Activated B cell treated with CpG ODN at 0.5 μM for 24 hours (primary cell): ENCODE data around the gene TPM4. TPM values are rescaled to one million over a fixed set of nuclear protein-coding genes. Genes with fewer than 3 reads are reported as not detected.

Source experiments
- ATAC-seq: fragments of 200-7000 bp; cut with Tn5 transposase; one replicate; pipeline ENCODE4 v1.10.0; 2021; ENCODE audit warnings: low read depth, mild to moderate bottlenecking, moderate library complexity
- CTCF ChIA-PET: fragments of 350-600 bp; sonication (Branson Sonifier 250); formaldehyde crosslinking; loops from one replicate; lab custom pipeline; 2021; ENCODE audit warnings: antibody characterized with exemption; lab: Charles Lee
- POLR2A ChIA-PET: fragments of 350-600 bp; sonication (Branson Sonifier 250); formaldehyde crosslinking; loops from one replicate; lab custom pipeline; 2021; ENCODE audit warnings: antibody characterized with exemption; lab: Charles Lee
- DNase-seq: peaks from one replicate; pipeline ENCODE4 v3.0.0; 2022
- H3K27ac Mint-ChIP-seq: one replicate; pipeline ENCODE4 v1.8.0; 2020; ENCODE audit warnings: mixed read lengths
- H3K27me3 Mint-ChIP-seq: one replicate; pipeline ENCODE4 v1.8.0; 2021; ENCODE audit warnings: mixed read lengths
- H3K36me3 Mint-ChIP-seq: one replicate; pipeline ENCODE4 v1.8.0; 2021; ENCODE audit warnings: low read depth, mixed read lengths
- H3K4me1 Mint-ChIP-seq: one replicate; pipeline ENCODE4 v1.8.0; 2021; ENCODE audit warnings: mixed read lengths
- H3K4me3 Mint-ChIP-seq: one replicate; pipeline ENCODE4 v1.8.0; 2020; ENCODE audit warnings: mild to moderate bottlenecking, mixed read lengths
- H3K9me3 Mint-ChIP-seq: one replicate; pipeline ENCODE4 v1.8.0; 2020; ENCODE audit warnings: mixed read lengths
- CTCF ChIP-seq: fragments of 200-600 bp; IDR thresholded peaks from one replicate; pipeline ENCODE4 v1.8.0; 2022; ENCODE audit warnings: antibody characterized with exemption, mild to moderate bottlenecking
- intact Hi-C: fragments of 100-400 bp; cut with micrococcal nuclease; formaldehyde crosslinking; loops from one replicate; pipeline ENCODE4 v1.15.1; 2024
- total RNA-seq: library from RNA; stranded (reverse); gene quantifications from 2 replicates; pipeline ENCODE4 v1.2.3, GENCODE V29; 2022

TPM4 gene
- total RNA-seq, 1 donor from 2014 or later: 257 TPM

DNA sequence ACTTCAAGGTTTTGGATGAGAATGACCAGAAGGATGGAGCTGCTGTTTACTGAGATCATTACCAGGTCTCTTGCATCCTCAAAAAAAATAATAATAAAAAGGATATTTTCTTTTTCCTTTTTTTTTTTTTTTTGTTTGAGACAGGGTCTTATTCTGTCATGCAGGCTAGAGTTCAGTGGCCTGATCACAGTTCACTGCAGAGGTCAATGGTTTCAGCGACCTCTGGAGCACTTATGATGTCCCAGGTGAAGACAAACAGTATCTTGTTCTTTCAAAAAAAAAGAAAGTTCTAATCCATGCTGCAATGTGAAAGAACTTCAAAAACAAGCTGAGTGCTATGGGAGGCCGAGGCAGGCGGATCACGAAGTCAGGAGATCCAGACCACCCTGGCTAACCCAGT is 30.4 kb upstream of the TPM4 start:
- no peaks in the 10 kb centered on the region for H3K27me3 Mint-ChIP-seq
- POLR2A ChIA-PET: interaction anchor here (0.7 kb wide), 2 partner anchors 65 to 173 kb away, joined by 3 to 6 read pairs; no protein-coding TSS in a partner anchor
- CTCF ChIA-PET: no interaction called here

DNA sequence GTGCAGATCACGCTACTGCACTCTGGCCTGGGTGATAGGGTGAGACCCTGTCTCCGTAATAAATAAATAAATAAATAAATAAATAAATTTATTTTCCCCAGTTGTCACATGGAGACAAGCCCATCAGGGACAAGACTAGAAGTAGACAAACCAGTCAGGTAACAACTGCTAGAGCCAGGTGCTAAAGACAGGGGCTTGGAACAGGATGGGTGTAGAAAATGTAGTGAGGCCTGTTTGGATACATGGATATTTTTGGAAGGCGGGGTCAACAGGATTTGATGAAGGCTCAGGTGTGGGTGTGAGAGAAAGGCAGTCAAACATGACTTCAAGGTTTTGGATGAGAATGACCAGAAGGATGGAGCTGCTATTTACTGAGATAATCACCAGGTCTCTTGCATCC is 27.7 kb upstream of the TPM4 start:
- ChIA-PET POLR2A (interaction anchor here (0.6 kb wide), 1 partner anchor 40 kb away, joined by 4 read pairs; no protein-coding TSS in a partner anchor), CTCF (no interaction called here)
- no peak for TF ChIP-seq CTCF
- intact Hi-C loops: no loop called here
- ATAC-seq: no peak
- Mint-ChIP-seq H3K4me3 (no peak overlapping the region), H3K27ac (no peak overlapping the region), H3K27me3 (no peaks in the 10 kb centered on the region), H3K9me3 (no peaks in the 10 kb centered on the region), H3K36me3 (no peaks in the 10 kb centered on the region), H3K4me1 (peaks cover 3% of the 10 kb centered on the region)
- no peak for DNase-seq

More for the DNA sequence above, 30.4 kb upstream of the TPM4 start:
- no peak for ATAC-seq
- intact Hi-C loops: no loop called here
- H3K27ac Mint-ChIP-seq: no peak overlapping the region
- TF ChIP-seq CTCF: no peak
- H3K4me3 Mint-ChIP-seq: no peak overlapping the region
- no peak for DNase-seq
- H3K36me3 Mint-ChIP-seq: no peaks in the 10 kb centered on the region
- H3K4me1 Mint-ChIP-seq: peaks cover 6% of the 10 kb centered on the region
- H3K9me3 Mint-ChIP-seq: no peaks in the 10 kb centered on the region

DNA sequence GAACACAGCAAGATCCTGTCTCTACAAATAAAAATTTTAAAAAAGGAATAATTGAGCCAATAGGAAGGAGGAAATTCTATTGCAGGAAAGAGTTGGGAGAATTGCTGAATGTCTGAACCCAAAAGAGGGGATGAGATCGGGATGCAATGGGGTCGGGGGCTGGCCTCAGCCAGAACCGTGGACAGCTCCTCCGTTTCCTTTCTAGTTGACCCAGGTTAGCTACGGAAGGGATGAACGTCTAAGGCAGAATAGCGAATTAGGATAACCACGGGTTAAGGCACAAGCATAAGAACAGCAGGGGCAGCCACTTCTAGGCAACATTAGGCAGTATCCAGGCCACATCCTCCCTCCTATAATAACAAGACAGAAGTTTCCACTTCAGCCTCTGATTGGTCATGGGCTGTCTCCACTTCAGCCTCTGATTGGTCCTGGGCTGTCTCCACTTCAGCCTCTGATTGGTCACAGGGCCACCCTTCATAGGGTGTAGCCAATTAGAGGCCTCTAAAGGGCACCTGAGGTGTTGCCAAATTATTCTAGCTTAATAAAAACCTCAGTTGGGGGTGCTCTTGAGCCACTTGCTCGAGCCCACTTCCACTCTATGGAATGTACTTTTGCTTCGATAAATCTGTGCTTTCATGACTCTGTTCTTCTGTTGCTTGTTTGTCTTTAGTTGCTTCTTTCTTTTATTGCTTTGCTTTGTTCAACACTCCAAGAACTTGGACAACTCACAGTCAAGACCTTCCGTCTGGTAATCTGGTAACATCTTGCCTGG is 24.9 kb upstream of the TPM4 start:
- H3K36me3 Mint-ChIP-seq: no peaks in the 10 kb centered on the region
- peaks cover 3% of the 10 kb centered on the region for H3K4me1 Mint-ChIP-seq
- peaks cover 5% of the 10 kb centered on the region for H3K9me3 Mint-ChIP-seq
- POLR2A ChIA-PET: interaction anchor here (0.6 to 0.9 kb wide), 2 partner anchors 11 to 93 kb away, joined by 3 to 5 read pairs; no protein-coding TSS in a partner anchor
- no peak for DNase-seq
- no peak for TF ChIP-seq CTCF
- intact Hi-C loops: loop anchor here (10.0 kb wide), 1 partner anchor 427 kb away; no protein-coding TSS in a partner anchor
- CTCF ChIA-PET: interaction anchor here (1.6 to 2.5 kb wide), 2 partner anchors 10 to 134 kb away, joined by 4 to 12 read pairs; partner anchors contain the start of gene FAM32A
- no peaks in the 10 kb centered on the region for H3K27me3 Mint-ChIP-seq
- H3K4me3 Mint-ChIP-seq: no peak overlapping the region
- peak; percentile 87 for ATAC-seq
- H3K27ac Mint-ChIP-seq: no peak overlapping the region

DNA sequence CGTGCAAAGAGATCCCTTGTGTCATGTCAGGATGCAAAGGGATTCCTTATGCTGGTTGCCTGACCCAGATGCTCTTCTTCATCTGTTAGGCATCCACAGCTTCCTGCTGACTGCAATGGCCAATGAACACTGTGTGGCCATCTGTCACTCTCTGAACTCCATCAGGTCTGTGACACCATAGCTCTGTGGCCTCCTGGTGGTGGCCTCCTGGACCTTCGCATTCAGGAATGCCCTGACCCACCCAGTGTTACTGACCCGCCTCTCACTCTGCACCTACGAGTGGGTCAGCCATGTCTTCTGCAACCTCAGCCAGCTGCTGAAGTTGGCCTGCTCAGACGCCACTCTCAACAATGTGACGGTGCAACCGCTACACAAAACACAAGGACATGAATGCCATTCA is 23.9 kb upstream of the TPM4 start:
- Mint-ChIP-seq H3K4me3 (no peak overlapping the region), H3K9me3 (peaks cover 5% of the 10 kb centered on the region), H3K27me3 (no peaks in the 10 kb centered on the region), H3K4me1 (peaks cover 3% of the 10 kb centered on the region), H3K36me3 (no peaks in the 10 kb centered on the region), H3K27ac (no peak overlapping the region)
- no peak for DNase-seq
- no peak for TF ChIP-seq CTCF
- ChIA-PET POLR2A (no interaction called here), CTCF (interaction anchor here (1.6 to 2.5 kb wide), 2 partner anchors 11 to 133 kb away, joined by 4 to 12 read pairs; partner anchors contain the start of gene FAM32A)
- intact Hi-C loops: loop anchor here (10.0 kb wide), 1 partner anchor 428 kb away; no protein-coding TSS in a partner anchor
- ATAC-seq: no peak

- H3K27me3 Mint-ChIP-seq: peaks cover 3% of the 10 kb centered on the region
- CTCF ChIA-PET: interaction anchor here (0.9 kb wide), 1 partner anchor 15 kb away, joined by 4 read pairs; no protein-coding TSS in a partner anchor
- peaks cover 5% of the 10 kb centered on the region for H3K9me3 Mint-ChIP-seq
- intact Hi-C loops: loop anchor here (10.0 kb wide), 1 partner anchor 432 kb away; no protein-coding TSS in a partner anchor
- no peaks in the 10 kb centered on the region for H3K36me3 Mint-ChIP-seq
- H3K4me3 Mint-ChIP-seq: no peak overlapping the region
- POLR2A ChIA-PET: interaction anchor here (0.6 kb wide), 2 partner anchors 26 to 643 kb away, joined by 3 to 4 read pairs; no protein-coding TSS in a partner anchor
- H3K4me1 Mint-ChIP-seq: no peaks in the 10 kb centered on the region
- H3K27ac Mint-ChIP-seq: no peak overlapping the region
- no peak for DNase-seq
- TF ChIP-seq CTCF: no peak
- no peak for ATAC-seq
Observed at GRCh38 chr19:16057062-16057461, 19.2 kb upstream of the TPM4 start.
